ENCODE data around the gene ERC2. TPM values are rescaled to one million over a fixed set of nuclear protein-coding genes. Genes with fewer than 3 reads are reported as not detected.

The ERC2 gene
- total RNA-seq, 1 donor from 2014 or later = 7.4 TPM

DNA sequence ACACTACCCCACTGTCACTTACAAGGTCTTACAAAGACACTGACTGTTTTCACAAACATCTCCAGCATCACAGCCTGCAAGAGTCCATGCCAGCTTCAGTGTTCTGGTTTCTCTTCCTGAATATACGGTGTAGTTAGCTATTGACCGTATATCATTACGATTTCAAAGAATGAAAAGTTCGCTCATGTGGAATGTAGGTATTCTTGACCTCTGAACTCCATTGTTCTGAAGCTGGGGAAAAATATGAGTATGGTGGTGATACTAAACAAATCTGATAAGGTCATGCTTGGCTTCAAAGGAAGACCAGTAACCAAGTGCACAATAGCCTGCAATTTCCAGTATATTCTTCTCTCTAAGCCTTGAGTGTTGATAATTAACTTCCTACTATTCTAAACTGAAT, 665.5 kb downstream of the ERC2 start:
- H3K4me3 Mint-ChIP-seq (ENCODE audit: unreplicated experiment) = no peak overlapping the region
- no peak for FAIRE-seq

GRCh38 chr3:55801676-55802075, 666.6 kb downstream of the ERC2 start:
- H3K27ac Mint-ChIP-seq (ENCODE audit: unreplicated experiment) = no peak overlapping the region
- Histone ChIP-seq H3K36me3 (ENCODE audit: insufficient read depth, low read length) (no peaks in the 10 kb centered on the region), H3K9me3 (ENCODE audit: insufficient read depth, low read depth, low read length) (no peaks in the 10 kb centered on the region), H3K4me2 (ENCODE audit: low read length) (no peak overlapping the region), H3K4me3 (ENCODE audit: insufficient read depth, low read depth, low read length) (no peak overlapping the region), H3K27ac (ENCODE audit: low read depth, low read length) (no peak overlapping the region), H3K9ac (ENCODE audit: low read length) (no peak overlapping the region), H3K4me1 (ENCODE audit: insufficient read depth, low read length) (no peaks in the 10 kb centered on the region), H3K79me2 (ENCODE audit: insufficient read depth, low read length) (no peaks in the 10 kb centered on the region), H3K27me3 (ENCODE audit: insufficient read depth, low read length) (no peaks in the 10 kb centered on the region), H4K20me1 (ENCODE audit: insufficient read depth, low read length) (no peaks in the 10 kb centered on the region), H2AFZ (ENCODE audit: low read depth, low read length) (no peak overlapping the region)
- no peaks in the 10 kb centered on the region for H3K4me1 Mint-ChIP-seq (ENCODE audit: low read depth, unreplicated experiment)
- H3K9me3 Mint-ChIP-seq (ENCODE audit: unreplicated experiment) = no peaks in the 10 kb centered on the region
- no peak for DNase-seq (ENCODE audit: low read depth)
- TF ChIP-seq, protein P1, sequence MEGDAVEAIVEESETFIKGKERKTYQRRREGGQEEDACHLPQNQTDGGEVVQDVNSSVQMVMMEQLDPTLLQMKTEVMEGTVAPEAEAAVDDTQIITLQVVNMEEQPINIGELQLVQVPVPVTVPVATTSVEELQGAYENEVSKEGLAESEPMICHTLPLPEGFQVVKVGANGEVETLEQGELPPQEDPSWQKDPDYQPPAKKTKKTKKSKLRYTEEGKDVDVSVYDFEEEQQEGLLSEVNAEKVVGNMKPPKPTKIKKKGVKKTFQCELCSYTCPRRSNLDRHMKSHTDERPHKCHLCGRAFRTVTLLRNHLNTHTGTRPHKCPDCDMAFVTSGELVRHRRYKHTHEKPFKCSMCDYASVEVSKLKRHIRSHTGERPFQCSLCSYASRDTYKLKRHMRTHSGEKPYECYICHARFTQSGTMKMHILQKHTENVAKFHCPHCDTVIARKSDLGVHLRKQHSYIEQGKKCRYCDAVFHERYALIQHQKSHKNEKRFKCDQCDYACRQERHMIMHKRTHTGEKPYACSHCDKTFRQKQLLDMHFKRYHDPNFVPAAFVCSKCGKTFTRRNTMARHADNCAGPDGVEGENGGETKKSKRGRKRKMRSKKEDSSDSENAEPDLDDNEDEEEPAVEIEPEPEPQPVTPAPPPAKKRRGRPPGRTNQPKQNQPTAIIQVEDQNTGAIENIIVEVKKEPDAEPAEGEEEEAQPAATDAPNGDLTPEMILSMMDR (IDR thresholded peaks at IDR 0.05; ENCODE audit: insufficient read depth, low read depth, low read length) = no peak
- no peak for TF ChIP-seq EZH2 (IDR thresholded peaks at IDR 0.05; ENCODE audit: insufficient read depth, low read length)
- no peaks in the 10 kb centered on the region for H3K27me3 Mint-ChIP-seq (ENCODE audit: low read depth, unreplicated experiment)
- H3K36me3 Mint-ChIP-seq (ENCODE audit: low read depth, unreplicated experiment) = no peaks in the 10 kb centered on the region
- no peak for FAIRE-seq
- H3K4me3 Mint-ChIP-seq (ENCODE audit: unreplicated experiment) = no peak overlapping the region

More for the DNA sequence above, 665.5 kb downstream of the ERC2 start:
- Mint-ChIP-seq H3K27me3 (ENCODE audit: low read depth, unreplicated experiment) (no peaks in the 10 kb centered on the region), H3K27ac (ENCODE audit: unreplicated experiment) (no peak overlapping the region), H3K36me3 (ENCODE audit: low read depth, unreplicated experiment) (no peaks in the 10 kb centered on the region), H3K9me3 (ENCODE audit: unreplicated experiment) (no peaks in the 10 kb centered on the region), H3K4me1 (ENCODE audit: low read depth, unreplicated experiment) (no peaks in the 10 kb centered on the region)
- no peaks in the 10 kb centered on the region for H4K20me1 ChIP-seq (ENCODE audit: insufficient read depth, low read length)
- H3K4me1 ChIP-seq (ENCODE audit: insufficient read depth, low read length) = no peaks in the 10 kb centered on the region
- H3K9me3 ChIP-seq (ENCODE audit: insufficient read depth, low read depth, low read length) = no peaks in the 10 kb centered on the region
- H2AFZ ChIP-seq (ENCODE audit: low read depth, low read length) = no peak overlapping the region
- no peaks in the 10 kb centered on the region for H3K27me3 ChIP-seq (ENCODE audit: insufficient read depth, low read length)
- no peaks in the 10 kb centered on the region for H3K36me3 ChIP-seq (ENCODE audit: insufficient read depth, low read length)
- H3K9ac ChIP-seq (ENCODE audit: low read length) = no peak overlapping the region
- no peak overlapping the region for H3K4me2 ChIP-seq (ENCODE audit: low read length)
- TF ChIP-seq, protein P1 (IDR thresholded peaks at IDR 0.05; ENCODE audit: insufficient read depth, low read depth, low read length) = no peak
- TF ChIP-seq EZH2 (IDR thresholded peaks at IDR 0.05; ENCODE audit: insufficient read depth, low read length) = no peak
- H3K4me3 ChIP-seq (ENCODE audit: insufficient read depth, low read depth, low read length) = no peak overlapping the region
- no peak overlapping the region for H3K27ac ChIP-seq (ENCODE audit: low read depth, low read length)
- H3K79me2 ChIP-seq (ENCODE audit: insufficient read depth, low read length) = no peaks in the 10 kb centered on the region
- no peak for DNase-seq (ENCODE audit: low read depth)

GRCh38 chr3:55801068-55801467, 667.2 kb downstream of the ERC2 start:
- no peak overlapping the region for H2AFZ ChIP-seq (ENCODE audit: low read depth, low read length)
- no peaks in the 10 kb centered on the region for H3K27me3 ChIP-seq (ENCODE audit: insufficient read depth, low read length)
- H3K36me3 ChIP-seq (ENCODE audit: insufficient read depth, low read length) = no peaks in the 10 kb centered on the region
- H3K9me3 Mint-ChIP-seq (ENCODE audit: unreplicated experiment) = no peaks in the 10 kb centered on the region
- H3K27me3 Mint-ChIP-seq (ENCODE audit: low read depth, unreplicated experiment) = no peaks in the 10 kb centered on the region
- no peak overlapping the region for H3K9ac ChIP-seq (ENCODE audit: low read length)
- H3K79me2 ChIP-seq (ENCODE audit: insufficient read depth, low read length) = no peaks in the 10 kb centered on the region
- no peaks in the 10 kb centered on the region for H3K9me3 ChIP-seq (ENCODE audit: insufficient read depth, low read depth, low read length)
- no peaks in the 10 kb centered on the region for H4K20me1 ChIP-seq (ENCODE audit: insufficient read depth, low read length)
- H3K36me3 Mint-ChIP-seq (ENCODE audit: low read depth, unreplicated experiment) = no peaks in the 10 kb centered on the region
- H3K4me1 ChIP-seq (ENCODE audit: insufficient read depth, low read length) = no peaks in the 10 kb centered on the region
- H3K4me2 ChIP-seq (ENCODE audit: low read length) = no peak overlapping the region
- DNase-seq (ENCODE audit: low read depth) (no peak), FAIRE-seq (no peak)
- no peak overlapping the region for H3K4me3 ChIP-seq (ENCODE audit: insufficient read depth, low read depth, low read length)
- no peaks in the 10 kb centered on the region for H3K4me1 Mint-ChIP-seq (ENCODE audit: low read depth, unreplicated experiment)
- no peak overlapping the region for H3K4me3 Mint-ChIP-seq (ENCODE audit: unreplicated experiment)
- no peak overlapping the region for H3K27ac Mint-ChIP-seq (ENCODE audit: unreplicated experiment)
- H3K27ac ChIP-seq (ENCODE audit: low read depth, low read length) = no peak overlapping the region
- TF ChIP-seq, protein P1 (IDR thresholded peaks at IDR 0.05; ENCODE audit: insufficient read depth, low read depth, low read length) = no peak
- no peak for TF ChIP-seq EZH2 (IDR thresholded peaks at IDR 0.05; ENCODE audit: insufficient read depth, low read length)

All from astrocyte (in vitro differentiated cells and primary cell).